Measurements from ENCODE around the gene TCF7L1. TPM values are rescaled to one million over a fixed set of nuclear protein-coding genes. Genes with fewer than 3 reads are reported as not detected.

Gene TCF7L1
- polyA plus RNA-seq, 1 donor (not counting 4 experiments of a cell fraction or from before 2014, with no cell fraction given): 1.0 TPM

GRCh38 chr2:85174943-85175342 is 41.8 kb downstream of the TCF7L1 start:
- H3K4me2 ChIP-seq (ENCODE audit: control insufficient read depth, extremely low read depth, insufficient read depth, low read depth, low read length): no peak overlapping the region

DNA sequence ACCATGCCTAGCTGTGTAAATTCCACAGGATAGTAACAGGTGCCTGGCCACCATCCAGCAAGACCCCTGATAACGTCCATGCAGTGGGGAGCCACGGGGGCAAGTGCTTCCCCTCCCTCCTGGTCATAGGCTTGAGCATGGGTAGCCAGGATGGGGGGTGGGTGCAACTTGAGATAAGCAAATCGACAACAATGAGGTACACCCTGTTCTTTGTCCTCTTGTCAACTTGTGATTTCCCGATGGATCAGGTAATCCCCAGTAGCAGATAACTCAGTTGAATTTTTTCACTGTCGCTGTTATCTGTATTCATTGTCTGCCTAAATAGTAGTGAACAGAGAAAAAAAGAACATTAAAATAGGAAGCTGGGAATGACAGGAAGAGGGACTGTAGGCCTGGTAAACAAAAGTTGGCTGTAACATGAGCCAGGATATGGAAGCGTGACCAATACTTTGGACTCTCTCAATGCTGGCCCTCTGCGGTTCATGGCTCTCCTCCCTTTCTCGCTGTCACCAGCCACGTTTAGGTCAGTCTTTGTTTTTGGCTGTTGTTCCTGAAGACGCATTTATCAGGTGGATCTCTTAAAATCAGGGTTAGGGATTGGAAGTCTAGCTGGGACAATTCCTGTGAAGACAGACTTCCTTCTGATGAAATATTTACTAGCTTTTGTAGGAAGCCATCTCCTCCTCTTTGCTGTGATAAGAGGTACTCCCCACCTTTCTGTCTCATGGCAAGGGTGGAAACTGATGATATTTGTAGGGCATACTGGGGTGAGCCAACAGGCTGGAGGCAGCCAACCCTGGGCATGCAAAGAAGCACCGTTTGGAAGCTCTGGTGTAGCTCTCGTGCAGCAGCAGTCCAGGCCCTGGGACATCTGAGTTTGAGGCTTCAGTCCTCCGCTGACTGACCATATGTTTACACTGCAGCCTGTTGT is 42.4 kb downstream of the TCF7L1 start:
- no peaks in the 10 kb centered on the region for H3K27me3 ChIP-seq (ENCODE audit: control insufficient read depth, extremely low read depth, insufficient read depth, low read length)
- DNase-seq (ENCODE audit: low read depth, low spot score) (no peak), FAIRE-seq (no peak)
- no peak overlapping the region for H3K4me3 ChIP-seq (ENCODE audit: control insufficient read depth in 2 of 3, extremely low read depth in 1 of 3, insufficient read depth in 2 of 3, low read depth in 1 of 3, low read length in 3 of 3)
- H4K20me1 ChIP-seq (ENCODE audit: control insufficient read depth, extremely low read depth, insufficient read depth, low read length): no peaks in the 10 kb centered on the region
- H3K9me3 ChIP-seq (ENCODE audit: control insufficient read depth, low read depth, low read length): no peaks in the 10 kb centered on the region
- H3K4me1 ChIP-seq (ENCODE audit: control insufficient read depth, extremely low read depth, insufficient read depth, low read length): no peaks in the 10 kb centered on the region
- dilution Hi-C loops (cut with MboI; ENCODE audit: extremely low pct_ligation_motif_present, low sequenced_read_pairs): no loop called here
- H3K4me2 ChIP-seq (ENCODE audit: control insufficient read depth, extremely low read depth, insufficient read depth, low read depth, low read length): no peak overlapping the region
- TF ChIP-seq CTCF (optimal IDR thresholded peaks at IDR 0.05 in 1 of 3, IDR thresholded peaks at IDR 0.05 in 1 of 3, conservative IDR thresholded peaks at IDR 0.05 in 1 of 3; ENCODE audit: extremely low read depth in 1 of 3, insufficient read depth in 2 of 3, low read length in 3 of 3) (no peak), EZH2 (IDR thresholded peaks at IDR 0.05; ENCODE audit: low read length) (no peak)
- no peak overlapping the region for H3K27ac ChIP-seq (ENCODE audit: control insufficient read depth, insufficient read depth, low read length)
- no peaks in the 10 kb centered on the region for H3K79me2 ChIP-seq (ENCODE audit: control insufficient read depth, insufficient read depth, low read length)
- H3K9ac ChIP-seq (ENCODE audit: control insufficient read depth, extremely low read depth, insufficient read depth, low read length): no peak overlapping the region
- H3K9me1 ChIP-seq (ENCODE audit: control insufficient read depth, extremely low read depth, insufficient read depth, low read length): no peaks in the 10 kb centered on the region
- no peaks in the 10 kb centered on the region for H3K36me3 ChIP-seq (ENCODE audit: control insufficient read depth in 2 of 2, extremely low read depth in 1 of 2, insufficient read depth in 2 of 2, low read length in 2 of 2)
- H2AFZ ChIP-seq (ENCODE audit: control insufficient read depth, low read length): no peak overlapping the region

More at GRCh38 chr2:85174943-85175342, 41.8 kb downstream of the TCF7L1 start:
- dilution Hi-C loops (cut with MboI; ENCODE audit: extremely low pct_ligation_motif_present, low sequenced_read_pairs): no loop called here
- H2AFZ ChIP-seq (ENCODE audit: control insufficient read depth, low read length): no peak overlapping the region
- no peak overlapping the region for H3K9ac ChIP-seq (ENCODE audit: control insufficient read depth, extremely low read depth, insufficient read depth, low read length)
- no peak overlapping the region for H3K27ac ChIP-seq (ENCODE audit: control insufficient read depth, insufficient read depth, low read length)
- no peaks in the 10 kb centered on the region for H3K4me1 ChIP-seq (ENCODE audit: control insufficient read depth, extremely low read depth, insufficient read depth, low read length)
- no peaks in the 10 kb centered on the region for H3K9me1 ChIP-seq (ENCODE audit: control insufficient read depth, extremely low read depth, insufficient read depth, low read length)
- no peaks in the 10 kb centered on the region for H3K9me3 ChIP-seq (ENCODE audit: control insufficient read depth, low read depth, low read length)
- H4K20me1 ChIP-seq (ENCODE audit: control insufficient read depth, extremely low read depth, insufficient read depth, low read length): no peaks in the 10 kb centered on the region
- FAIRE-seq (no peak), DNase-seq (ENCODE audit: low read depth, low spot score) (no peak)
- H3K36me3 ChIP-seq (ENCODE audit: control insufficient read depth in 2 of 2, extremely low read depth in 1 of 2, insufficient read depth in 2 of 2, low read length in 2 of 2): no peaks in the 10 kb centered on the region
- no peak for TF ChIP-seq EZH2 (IDR thresholded peaks at IDR 0.05; ENCODE audit: low read length)
- TF ChIP-seq CTCF (optimal IDR thresholded peaks at IDR 0.05 in 1 of 3, IDR thresholded peaks at IDR 0.05 in 1 of 3, conservative IDR thresholded peaks at IDR 0.05 in 1 of 3; ENCODE audit: extremely low read depth in 1 of 3, insufficient read depth in 2 of 3, low read length in 3 of 3): no peak
- no peaks in the 10 kb centered on the region for H3K79me2 ChIP-seq (ENCODE audit: control insufficient read depth, insufficient read depth, low read length)
- H3K4me3 ChIP-seq (ENCODE audit: control insufficient read depth in 2 of 3, extremely low read depth in 1 of 3, insufficient read depth in 2 of 3, low read depth in 1 of 3, low read length in 3 of 3): no peak overlapping the region
- H3K27me3 ChIP-seq (ENCODE audit: control insufficient read depth, extremely low read depth, insufficient read depth, low read length): no peaks in the 10 kb centered on the region

Data from keratinocyte (primary cell).